ENCODE measurements around the gene ZNF536. TPM values are rescaled to one million over a fixed set of nuclear protein-coding genes. Genes with fewer than 3 reads are reported as not detected.

Gene ZNF536
- total and polyA plus RNA-seq, 9 of the 15 experiments (the other 6 are each of a cell fraction or from before 2014, with no cell fraction given), result not detected

GRCh38 chr19:30411714-30412113 is 39.5 kb downstream of the ZNF536 start:
- Histone ChIP-seq H4K20me1 (replicated peaks; ENCODE audit: control insufficient read depth, insufficient read depth, low read length) (no peaks in the 10 kb centered on the region), H3K9ac (ENCODE audit: insufficient read depth in 1 of 2, low read depth in 2 of 2, low read length in 2 of 2) (no peak overlapping the region), H3K9me1 (ENCODE audit: control insufficient read depth, insufficient read depth, low read length) (no peaks in the 10 kb centered on the region), H2AFZ (ENCODE audit: low read depth, low read length) (no peak overlapping the region), H3K27me3 (ENCODE audit: control insufficient read depth in 2 of 2, insufficient read depth in 2 of 2, low read length in 2 of 2) (no peaks in the 10 kb centered on the region), H3K4me3 (no peak overlapping the region), H3K36me3 (ENCODE audit: control insufficient read depth, insufficient read depth, low read length) (no peaks in the 10 kb centered on the region), H3K79me2 (ENCODE audit: control insufficient read depth, insufficient read depth, low read length) (no peaks in the 10 kb centered on the region), H3K27ac (ENCODE audit: extremely low read depth, low read depth, low read length) (no peak overlapping the region), H3K4me1 (replicated peaks in 1 of 2; ENCODE audit: control insufficient read depth in 2 of 2, insufficient read depth in 2 of 2, low read length in 2 of 2) (no peaks in the 10 kb centered on the region), H3K4me2 (ENCODE audit: insufficient read depth, low read length) (no peak overlapping the region), H3K9me3 (replicated peaks; ENCODE audit: control insufficient read depth, insufficient read depth, low read depth, low read length) (no peaks in the 10 kb centered on the region; the same call in 1 of the 2 replicates)
- no peak for ATAC-seq
- in situ Hi-C loops (cut with MboI) (no loop called here), intact Hi-C loops (cut with micrococcal nuclease) (no loop called here)
- POLR2A ChIA-PET, result no interaction called here
- FAIRE-seq, result no peak
- CTCF ChIA-PET (ENCODE audit: low intra/inter-chr PET ratio), result no interaction called here
- WGBS (ENCODE audit: insufficient coverage, low coverage, missing lambda C conversion rate), result 0% methylated on average over 1 of the region's 1 CpG
- no TSS peak for BruUV-seq (replicated peaks)
- no peak for DNase-seq (ENCODE audit: extremely low read depth in 1 of 4, low spot score in 3 of 4)
- no peak for TF ChIP-seq BCOR (IDR thresholded peaks at IDR 0.05)
- TF ChIP-seq JUND (IDR thresholded peaks at IDR 0.05; ENCODE audit: borderline replicate concordance, low read depth, low read length), result no peak
- no peak for TF ChIP-seq JUND (tag; IDR thresholded peaks at IDR 0.05; ENCODE audit: borderline replicate concordance, low read depth, low read length)
- no peak for TF ChIP-seq FOXP4 (CRISPR knock-in tag; IDR thresholded peaks at IDR 0.05; ENCODE audit: borderline replicate concordance)
- no peak for TF ChIP-seq ZNF263 (CRISPR knock-in tag; IDR thresholded peaks at IDR 0.05; ENCODE audit: borderline replicate concordance)
- no peak for TF ChIP-seq MAX (CRISPR knock-in tag; IDR thresholded peaks at IDR 0.05)
- no peak for TF ChIP-seq ZNF512 (tag; IDR thresholded peaks at IDR 0.05)
- TF ChIP-seq ZNF146 (CRISPR knock-in tag; IDR thresholded peaks at IDR 0.05; ENCODE audit: unreplicated experiment), result no peak
- TF ChIP-seq HOXB6 (CRISPR knock-in tag; IDR thresholded peaks at IDR 0.05; ENCODE audit: borderline replicate concordance), result no peak
- no peak for TF ChIP-seq CEBPG (CRISPR knock-in tag; IDR thresholded peaks at IDR 0.05)
- TF ChIP-seq CEBPG (tag; conservative IDR thresholded peaks at IDR 0.05 in 1 of 2, IDR thresholded peaks at IDR 0.05 in 1 of 2), result no peak
- TF ChIP-seq ZNF780A (CRISPR knock-in tag; IDR thresholded peaks at IDR 0.05), result no peak
- TF ChIP-seq ZNF830 (CRISPR knock-in tag; IDR thresholded peaks at IDR 0.05), result no peak
- no peak for TF ChIP-seq MTA1 (IDR thresholded peaks at IDR 0.05; ENCODE audit: borderline replicate concordance)
- TF ChIP-seq GATAD2A (IDR thresholded peaks at IDR 0.05), result no peak
- TF ChIP-seq ETS1 (conservative IDR thresholded peaks at IDR 0.05; ENCODE audit: control insufficient read depth, low read depth, low read length), result no peak
- no peak for TF ChIP-seq ZNF77 (CRISPR knock-in tag; IDR thresholded peaks at IDR 0.05)
- no peak for TF ChIP-seq DACH1 (IDR thresholded peaks at IDR 0.05; ENCODE audit: partially characterized antibody)
